Subcutaneous preadipocyte (primary cell): ENCODE data around the gene RAB39A. TPM values are rescaled to one million over a fixed set of nuclear protein-coding genes. Genes with fewer than 3 reads are reported as not detected.

Experiments
- total RNA-seq: library from RNA; depleted of rRNA; stranded (reverse); fragments of >200 nt; gene quantifications from 2 replicates; pipeline ENCODE4 v1.2.3, GENCODE V29; 2012

The RAB39A gene
- total RNA-seq, result under 0.01 TPM in 1 of 2 replicates, not detected in the other

GRCh38 chr11:107928046-107928766, at the start of gene RAB39A:
TSS of gene RAB39A (plus strand) at chr11:107928448. CDS start at chr11:107928569, 121 bp downstream.

GRCh38 chr11:108008656-108009496, 80.6 kb downstream of the RAB39A start, which contains the start of gene CUL5:
TSS of gene CUL5 (plus strand) at chr11:108008898. CDS start at chr11:108009349, 451 bp downstream.

Other genes starting within 250 kb of the RAB39A start
- not detected in 2 replicates for gene SLN, start 216.4 kb upstream of the RAB39A start, total RNA-seq
- gene SLC35F2, start 69.7 kb upstream of the RAB39A start, total RNA-seq, result 16.5 and 36.4 TPM in 2 replicates
- 29.0 and 34.4 TPM in 2 replicates for gene CUL5, start 80.5 kb downstream of the RAB39A start, total RNA-seq
- 69.8 and 90.0 TPM in 2 replicates for gene ACAT1, start 193.1 kb downstream of the RAB39A start, total RNA-seq